Activated naive CD4-positive, alpha-beta T cell treated with anti-CD3 and anti-CD28 coated beads, Interleukin-2, amount 50 U/mL, for 16 hours (primary cell): ENCODE results near the gene MANF.

Experiments used
- DNase-seq: peaks from one replicate; pipeline ENCODE4 v3.0.0-alpha.2; 2020

MANF gene

GRCh38 chr3:51390246-51391074 lies 5.4 kb downstream of the MANF start:
- no peak for DNase-seq

- peak; percentile 98 for DNase-seq
Observed at GRCh38 chr3:51391075-51391565, 6.0 kb downstream of the MANF start, which contains the start of gene RBM15B. TSS of gene RBM15B (plus strand) at chr3:51391285. CDS start at chr3:51391400, 115 bp downstream.

- DNase-seq = peak; percentile 60
Observed at GRCh38 chr3:51391566-51392354, 6.7 kb downstream of the MANF start.

GRCh38 chr3:51392355-51393133 lies 7.5 kb downstream of the MANF start:
- DNase-seq = no peak

GRCh38 chr3:51393134-51393495 lies 8.0 kb downstream of the MANF start:
- no peak for DNase-seq

- DNase-seq = no peak
Observed at GRCh38 chr3:51393564-51393963, 8.5 kb downstream of the MANF start.

- no peak for DNase-seq
Observed at GRCh38 chr3:51394541-51394940, 9.4 kb downstream of the MANF start.

- no peak for DNase-seq
Observed at GRCh38 chr3:51395493-51396213, 10.6 kb downstream of the MANF start.

GRCh38 chr3:51396401-51396800 lies 11.3 kb downstream of the MANF start:
- no peak for DNase-seq

GRCh38 chr3:51397392-51397791 lies 12.3 kb downstream of the MANF start:
- DNase-seq = no peak

GRCh38 chr3:51398595-51399310 lies 13.7 kb downstream of the MANF start:
- no peak for DNase-seq

GRCh38 chr3:51400166-51400565 lies 15.1 kb downstream of the MANF start:
- no peak for DNase-seq

GRCh38 chr3:51401735-51402134 lies 16.6 kb downstream of the MANF start:
- DNase-seq = no peak

GRCh38 chr3:51403675-51404074 lies 18.6 kb downstream of the MANF start:
- no peak for DNase-seq

GRCh38 chr3:51408021-51408420 lies 22.9 kb downstream of the MANF start:
- DNase-seq = no peak

- no peak for DNase-seq
Observed at GRCh38 chr3:51408813-51409212, 23.7 kb downstream of the MANF start.

- DNase-seq = no peak
Observed at GRCh38 chr3:51422211-51422610, 37.1 kb downstream of the MANF start.

- no peak for DNase-seq
Observed at GRCh38 chr3:51426921-51427320, 41.8 kb downstream of the MANF start.

GRCh38 chr3:51429138-51429537 lies 44.0 kb downstream of the MANF start:
- no peak for DNase-seq

- DNase-seq = no peak
Observed at GRCh38 chr3:51434110-51434509, 49.0 kb downstream of the MANF start.

GRCh38 chr3:51434746-51435327 lies 49.7 kb downstream of the MANF start:
- peak; percentile 39 for DNase-seq
